Measurements from ENCODE around the gene TMEM135. TPM values are rescaled to one million over a fixed set of nuclear protein-coding genes. Genes with fewer than 3 reads are reported as not detected.

TMEM135 gene
- total RNA-seq, 4 donors from 2014 or later: 17.2 to 69.6 (median 33.0) TPM

- 94 to 95% methylated on average over 2 of the region's 2 CpGs for WGBS, 2 donors
Observed at GRCh38 chr11:87137711-87138110, 100.0 kb downstream of the TMEM135 start.

GRCh38 chr11:87139475-87139874 lies 101.7 kb downstream of the TMEM135 start:
- H3K4me3 ChIP-seq (replicated peaks in 1 of 3): no peak overlapping the region
- TF ChIP-seq CTCF (IDR thresholded peaks at IDR 0.05): no peak
- no peak for TF ChIP-seq POLR2A (IDR thresholded peaks at IDR 0.05)
- no peak for DNase-seq
- no peaks in the 10 kb centered on the region for H3K27me3 ChIP-seq
- H3K36me3 ChIP-seq: no peaks in the 10 kb centered on the region
- intact Hi-C loops (cut with DNase I): no loop called here
- 0 to 100% methylated on average over 1 of the region's 1 CpG for WGBS, 2 donors
- no peak overlapping the region for H3K27ac ChIP-seq
- no peaks in the 10 kb centered on the region for H3K9me3 ChIP-seq
- no peaks in the 10 kb centered on the region for H3K4me1 ChIP-seq

More at GRCh38 chr11:87137711-87138110, 100.0 kb downstream of the TMEM135 start:
- Histone ChIP-seq H3K4me1 (no peaks in the 10 kb centered on the region), H3K27ac (no peak overlapping the region), H3K27me3 (no peaks in the 10 kb centered on the region), H3K4me3 (replicated peaks in 1 of 3) (no peak overlapping the region), H3K9me3 (no peaks in the 10 kb centered on the region), H3K36me3 (no peaks in the 10 kb centered on the region)
- intact Hi-C loops (cut with DNase I): no loop called here
- DNase-seq: no peak
- no peak for TF ChIP-seq POLR2A (IDR thresholded peaks at IDR 0.05)
- no peak for TF ChIP-seq CTCF (IDR thresholded peaks at IDR 0.05)

- peaks cover 0 to 4% of the 10 kb centered on the region in 2 donors for H3K4me1 ChIP-seq
Observed at GRCh38 chr11:87141322-87141721, 103.6 kb downstream of the TMEM135 start.

GRCh38 chr11:87141980-87142514 lies 104.3 kb downstream of the TMEM135 start:
- WGBS, 2 donors: 64 to 97% methylated on average over 3 of the region's 3 CpGs

More at GRCh38 chr11:87141322-87141721, 103.6 kb downstream of the TMEM135 start:
- H3K27ac ChIP-seq: no peak overlapping the region
- intact Hi-C loops (cut with DNase I): no loop called here
- no peaks in the 10 kb centered on the region for H3K9me3 ChIP-seq
- TF ChIP-seq CTCF (IDR thresholded peaks at IDR 0.05) (no peak), POLR2A (IDR thresholded peaks at IDR 0.05) (no peak)
- WGBS, 2 donors: 44 to 99% methylated on average over 2 of the region's 2 CpGs
- H3K27me3 ChIP-seq: no peaks in the 10 kb centered on the region
- H3K4me3 ChIP-seq (replicated peaks in 1 of 3): no peak overlapping the region
- DNase-seq: no peak
- no peaks in the 10 kb centered on the region for H3K36me3 ChIP-seq

More at GRCh38 chr11:87141980-87142514, 104.3 kb downstream of the TMEM135 start:
- no peak for TF ChIP-seq CTCF (IDR thresholded peaks at IDR 0.05)
- no peak for TF ChIP-seq POLR2A (IDR thresholded peaks at IDR 0.05)
- Histone ChIP-seq H3K9me3 (no peaks in the 10 kb centered on the region), H3K27me3 (no peaks in the 10 kb centered on the region), H3K4me1 (peaks cover 0 to 4% of the 10 kb centered on the region in 2 donors), H3K4me3 (replicated peaks in 1 of 3) (no peak overlapping the region), H3K36me3 (no peaks in the 10 kb centered on the region), H3K27ac (no peak overlapping the region)
- intact Hi-C loops (cut with DNase I): no loop called here
- DNase-seq: no peak

Measured in thyroid gland (tissue), 4 donors.